DMS79 (cell line): ENCODE measurements around the gene TAF15.

Experiments used
- DNase-seq: peaks from one replicate; lab custom pipeline; 2025; lab: John Stamatoyannopoulos, UW

Gene TAF15

DNA sequence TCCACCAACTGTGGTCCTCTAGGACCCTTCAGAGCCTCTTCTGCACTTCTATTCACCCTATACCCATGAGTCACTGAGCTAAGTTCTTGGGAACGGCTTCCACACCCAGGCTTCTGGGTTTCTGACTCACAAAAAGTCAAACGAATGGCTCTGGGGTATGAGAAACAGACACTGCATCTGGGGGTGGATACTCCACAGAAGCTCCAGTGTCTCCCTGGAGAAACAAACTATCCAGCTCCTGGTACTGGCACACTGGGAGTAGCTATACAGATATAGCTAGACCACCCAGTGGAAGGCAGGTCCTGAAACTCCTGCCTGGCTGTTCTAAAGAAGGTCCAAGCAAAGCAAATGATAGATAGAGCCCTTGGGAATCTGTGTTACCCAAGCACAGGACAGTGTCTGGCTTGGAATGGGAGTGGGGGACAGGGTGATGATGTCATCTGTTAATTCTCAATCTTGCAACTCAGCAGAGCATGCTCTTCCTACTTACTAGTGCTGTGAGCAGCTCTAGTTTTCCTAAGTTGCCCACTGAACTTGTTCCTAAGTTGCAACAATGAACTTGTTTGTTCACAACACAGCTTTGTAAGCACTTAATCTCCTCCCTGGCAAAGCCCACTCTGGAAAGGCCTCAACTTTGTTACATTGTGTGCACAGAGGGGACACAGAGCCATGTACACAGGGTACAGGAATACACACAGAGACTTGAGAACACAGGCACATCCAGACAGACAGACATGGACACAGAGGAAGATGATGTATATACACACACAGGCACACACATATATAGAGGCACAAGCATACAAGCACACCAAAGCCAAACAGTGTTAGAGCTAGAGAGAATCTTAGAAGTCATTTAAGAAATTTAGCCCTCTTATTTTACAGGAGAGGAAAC is 20.6 kb upstream of the TAF15 start:
- no peak for DNase-seq

DNA sequence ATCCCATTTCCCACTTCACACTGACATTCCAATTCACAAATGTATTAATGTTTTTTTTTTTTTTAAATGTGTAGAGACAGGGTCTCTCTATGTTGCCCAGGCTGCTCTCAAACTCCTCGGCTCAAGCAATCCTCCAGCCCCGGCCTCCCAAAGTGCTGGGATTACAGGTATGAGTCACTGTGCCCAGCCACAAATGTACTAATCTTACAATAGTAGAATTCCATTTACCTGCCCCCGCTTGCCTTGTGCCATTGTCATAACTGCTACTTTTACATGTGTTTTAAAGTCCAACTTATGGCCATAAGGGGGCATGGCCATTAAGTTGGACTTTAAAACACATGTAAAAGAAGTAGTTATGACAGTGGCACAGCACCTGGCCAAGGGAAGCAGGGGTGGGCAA is 18.4 kb upstream of the TAF15 start:
- DNase-seq: no peak

DNA sequence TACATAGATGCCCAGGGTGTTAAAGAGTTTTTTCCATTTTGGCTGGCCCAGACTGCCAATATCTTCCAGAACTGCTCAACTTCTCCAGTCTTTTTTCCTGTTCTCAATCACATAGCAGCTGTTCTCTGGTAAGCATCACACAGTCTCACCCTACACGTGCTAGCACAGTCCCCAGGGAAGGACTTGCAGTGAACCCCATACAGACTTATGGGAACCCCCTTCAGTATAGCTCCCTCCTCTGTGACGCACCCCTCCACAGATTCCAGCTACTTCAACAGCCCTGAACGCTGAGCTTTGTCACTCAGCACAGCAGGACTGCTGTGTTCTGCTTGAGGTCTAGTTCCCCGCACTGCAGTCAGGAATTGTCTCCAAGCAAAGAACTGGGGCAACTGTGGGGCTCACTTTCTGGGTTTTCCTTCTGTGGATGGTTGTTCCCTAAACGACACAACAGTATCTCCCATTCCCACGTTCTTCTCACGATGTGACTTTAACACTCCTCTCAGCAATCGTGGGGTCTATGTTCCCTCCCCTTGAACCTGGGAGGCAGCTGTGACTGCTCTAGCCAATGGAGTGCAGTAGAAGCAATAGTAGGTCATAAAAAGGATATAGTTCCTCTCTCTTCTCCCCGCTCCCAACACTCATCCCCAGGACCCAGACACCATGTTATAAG is 17.5 kb upstream of the TAF15 start:
- DNase-seq: no peak

DNA sequence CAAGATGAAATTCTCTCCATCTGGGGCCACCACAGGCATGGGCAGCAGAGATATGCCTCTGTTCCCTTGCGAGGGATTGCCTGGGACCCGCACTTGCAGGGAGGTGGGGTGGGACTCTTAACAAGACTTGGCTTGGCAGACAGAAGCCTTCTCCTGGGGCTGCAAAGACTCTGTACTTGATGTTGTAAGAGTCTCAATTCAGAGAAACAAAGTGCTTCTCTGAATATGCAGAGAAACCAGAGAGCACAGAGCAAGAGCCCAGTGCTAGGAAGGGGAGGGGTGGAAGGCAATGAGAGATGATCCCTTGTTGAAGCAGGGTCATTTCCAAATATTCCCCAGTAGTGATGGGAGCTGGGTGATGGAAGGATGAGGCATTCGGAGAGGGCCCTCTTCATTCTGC is 16.0 kb upstream of the TAF15 start:
- DNase-seq: no peak

DNA sequence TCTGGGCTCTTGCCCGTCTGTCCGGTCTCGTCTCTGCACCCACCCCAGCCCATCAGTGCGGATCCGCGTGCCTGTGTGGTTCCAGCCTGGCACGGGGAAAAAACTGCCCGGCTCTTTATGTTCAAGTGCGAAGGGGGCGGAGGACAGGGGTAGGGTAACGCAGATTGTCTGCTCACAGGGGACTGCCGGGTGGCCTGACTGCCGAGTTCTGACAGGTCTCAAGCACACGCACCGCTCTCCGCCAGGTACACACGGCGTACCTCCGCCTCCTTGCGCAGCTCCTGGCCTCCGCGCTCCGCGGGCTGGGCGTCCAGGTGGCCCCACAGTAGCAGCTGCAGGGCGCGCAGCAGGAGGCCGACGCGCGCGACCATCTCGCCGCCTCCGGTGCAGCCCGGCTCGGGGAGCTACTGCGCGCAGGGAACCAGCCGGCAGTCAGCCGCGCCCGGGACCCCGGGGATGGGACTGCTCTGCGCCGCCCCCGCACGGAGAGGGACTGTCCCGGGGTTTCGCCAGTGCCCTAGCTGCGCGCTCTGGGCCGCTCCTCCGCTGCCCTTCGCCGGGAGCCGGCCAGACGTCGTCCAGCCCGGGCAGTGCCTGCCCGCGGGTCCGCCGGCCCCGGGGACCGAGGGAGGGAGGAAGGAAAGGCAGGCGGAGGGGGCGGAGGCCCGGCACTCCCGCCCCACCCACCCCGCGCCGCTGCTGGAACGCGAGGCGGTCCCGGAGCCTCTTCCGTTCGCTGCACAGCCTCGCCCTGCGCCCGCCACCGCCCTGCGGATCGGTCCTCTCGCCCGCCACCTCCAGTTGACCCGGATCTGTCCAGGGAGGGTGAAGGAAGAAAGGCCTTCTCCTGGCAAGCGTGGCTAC is 14.0 kb upstream of the TAF15 start, which contains the start of gene MMP28:
MMP28 (minus strand) TSS at position 635 of the 864 bp plus-strand sequence; CDS start at position 371, 264 bp downstream.
- DNase-seq: no peak

DNA sequence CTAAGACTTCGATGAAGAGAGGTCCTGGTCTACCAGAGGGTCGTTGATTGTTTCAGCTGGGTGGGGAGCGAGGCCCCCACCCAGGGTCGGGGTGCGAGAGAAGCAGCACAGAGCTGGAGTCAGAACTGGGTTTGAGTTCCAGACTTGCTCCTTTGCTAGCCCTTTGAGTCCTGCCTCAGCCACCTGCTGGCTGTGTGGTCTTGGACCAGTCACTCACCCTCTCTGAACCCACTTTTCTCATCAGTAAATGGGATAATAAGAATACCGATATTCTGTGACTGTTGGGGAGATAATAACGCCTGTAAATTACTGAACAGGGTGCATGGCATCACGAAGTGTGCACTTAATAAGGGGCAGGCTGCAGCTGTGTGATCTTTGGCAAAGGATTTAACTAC is 13.4 kb upstream of the TAF15 start:
- no peak for DNase-seq

DNA sequence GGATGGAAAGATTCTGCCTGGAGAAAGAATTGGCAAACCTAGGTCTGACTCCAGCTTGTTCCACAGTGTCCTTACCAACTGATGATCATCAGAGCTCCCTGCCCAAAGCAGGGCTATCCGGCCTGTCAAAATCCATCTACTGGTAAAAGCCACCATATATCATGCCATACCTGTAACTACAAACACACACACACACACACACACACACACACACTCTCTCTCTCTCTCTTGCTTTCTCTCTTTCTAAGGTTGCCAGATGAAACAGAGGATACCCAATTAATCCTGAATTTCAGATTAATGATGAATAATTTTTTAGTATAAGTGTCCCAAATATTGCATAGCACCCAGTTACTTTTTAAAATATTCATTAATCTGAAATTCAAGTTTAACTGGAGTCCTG is 12.3 kb upstream of the TAF15 start:
- DNase-seq: no peak

DNA sequence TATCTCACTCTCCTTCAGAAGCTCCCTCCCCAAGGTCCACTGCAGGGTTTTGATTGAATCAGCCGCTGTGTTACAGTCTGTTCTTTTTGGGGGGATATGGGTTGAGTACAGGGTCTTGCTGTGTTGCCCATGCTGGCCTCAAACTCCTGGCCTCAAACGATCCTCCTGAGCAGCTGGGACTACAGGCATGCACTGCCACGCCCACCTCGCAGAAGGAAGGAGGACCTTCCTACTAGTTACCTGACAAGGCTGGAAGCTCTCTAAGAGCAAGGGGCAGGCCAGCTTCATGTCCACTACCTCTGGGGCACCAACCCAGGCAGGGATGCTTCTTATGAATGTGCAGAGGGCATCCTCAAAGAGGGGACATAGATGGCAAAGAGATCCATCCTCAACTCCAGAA is 11.9 kb upstream of the TAF15 start:
- DNase-seq: no peak

DNA sequence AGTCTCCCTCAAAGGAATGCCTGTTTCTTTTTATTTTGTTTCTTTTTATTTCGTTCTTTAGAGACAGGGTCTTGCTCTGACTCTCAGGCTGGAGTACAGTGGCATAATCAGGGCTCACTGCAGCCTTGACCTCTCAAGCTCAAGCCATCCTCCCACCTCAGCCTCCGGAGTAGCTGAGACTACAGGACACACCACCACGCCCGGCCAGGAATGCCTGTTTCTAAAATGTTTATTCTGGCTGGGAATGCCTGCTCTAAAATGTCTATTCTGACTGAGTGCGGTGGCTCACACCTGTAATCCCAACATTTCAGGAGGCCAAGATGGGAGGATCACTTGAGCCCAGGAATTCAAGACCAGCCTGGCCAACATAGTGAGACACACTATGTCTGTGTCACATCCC is 11.4 kb upstream of the TAF15 start:
- no peak for DNase-seq

DNA sequence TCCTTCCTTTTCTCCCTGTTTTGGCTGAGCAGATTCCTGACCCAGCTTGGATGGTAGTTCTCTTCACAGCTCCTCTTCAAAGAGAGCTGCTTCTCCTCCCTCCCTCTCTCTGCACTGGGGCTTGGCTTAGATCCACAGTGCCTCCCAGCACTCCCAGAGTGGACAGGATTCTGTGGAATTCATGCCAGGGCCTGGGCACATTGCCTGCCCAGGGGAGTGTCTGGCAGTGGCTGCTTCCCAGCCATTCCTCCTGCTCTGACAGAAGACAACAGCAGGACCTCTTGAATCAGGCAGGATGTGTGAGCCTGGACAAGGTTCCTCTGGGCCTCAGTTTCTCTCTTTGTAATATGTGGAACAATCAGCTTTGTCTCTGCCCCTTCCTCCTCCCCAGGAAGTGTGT is 9.3 kb upstream of the TAF15 start:
- DNase-seq: no peak

DNA sequence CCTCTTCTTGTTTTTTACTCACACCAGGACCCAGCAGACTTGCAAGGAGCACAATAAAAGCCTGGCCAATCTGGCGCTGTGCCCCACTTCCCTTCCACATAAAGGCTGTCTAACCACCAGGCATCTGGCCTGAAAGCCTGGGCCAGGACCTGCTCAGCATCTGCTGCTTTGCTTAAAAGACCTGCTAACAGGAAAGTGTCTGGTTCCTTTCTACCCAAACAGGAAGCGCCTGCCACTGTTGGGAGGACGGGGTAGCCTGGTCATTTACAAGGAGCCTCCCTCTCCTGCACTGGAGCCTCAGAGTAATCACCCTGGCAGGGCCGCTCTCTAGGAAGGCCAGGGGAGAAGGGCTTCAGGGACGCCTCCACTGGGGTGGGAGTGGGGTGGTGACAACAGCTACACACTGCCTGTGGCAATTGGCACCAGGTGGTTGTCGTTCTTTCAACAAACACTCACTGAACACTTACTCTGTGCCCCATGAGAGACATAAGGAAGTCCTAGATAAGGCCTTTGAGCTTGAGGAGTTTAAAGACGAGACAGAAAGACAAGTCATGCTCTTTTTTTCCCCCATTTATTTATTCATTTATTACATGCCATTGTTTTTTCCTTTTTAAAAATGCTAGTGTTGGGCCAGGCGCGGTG is 7.6 kb upstream of the TAF15 start:
- no peak for DNase-seq

DNA sequence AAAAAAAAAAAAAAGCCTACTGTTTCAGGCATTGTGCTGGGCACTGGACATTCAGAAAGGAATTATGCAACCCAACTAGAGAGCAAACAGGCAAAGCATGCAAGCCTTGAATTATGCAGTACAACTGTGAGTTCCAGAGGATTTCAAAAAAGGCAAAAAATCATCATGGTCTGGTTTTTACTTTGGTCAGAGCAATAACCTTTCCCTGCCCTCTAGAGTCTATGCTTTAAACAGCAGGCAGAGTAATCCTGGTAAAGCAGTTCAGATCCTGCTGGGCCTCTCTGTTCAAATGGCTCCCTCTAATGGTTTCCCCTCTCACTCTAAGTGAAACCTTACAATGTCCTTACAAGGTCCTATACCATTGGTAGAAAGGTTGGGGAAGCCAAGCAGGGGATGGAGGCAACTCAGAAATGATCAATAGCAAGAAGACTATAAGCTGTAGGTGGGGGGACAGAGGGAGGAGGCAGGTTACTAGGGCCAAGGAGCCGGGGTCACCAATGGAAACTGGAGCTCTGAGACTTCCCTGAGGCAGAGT is 4.6 kb upstream of the TAF15 start:
- peak; percentile 49 for DNase-seq

DNA sequence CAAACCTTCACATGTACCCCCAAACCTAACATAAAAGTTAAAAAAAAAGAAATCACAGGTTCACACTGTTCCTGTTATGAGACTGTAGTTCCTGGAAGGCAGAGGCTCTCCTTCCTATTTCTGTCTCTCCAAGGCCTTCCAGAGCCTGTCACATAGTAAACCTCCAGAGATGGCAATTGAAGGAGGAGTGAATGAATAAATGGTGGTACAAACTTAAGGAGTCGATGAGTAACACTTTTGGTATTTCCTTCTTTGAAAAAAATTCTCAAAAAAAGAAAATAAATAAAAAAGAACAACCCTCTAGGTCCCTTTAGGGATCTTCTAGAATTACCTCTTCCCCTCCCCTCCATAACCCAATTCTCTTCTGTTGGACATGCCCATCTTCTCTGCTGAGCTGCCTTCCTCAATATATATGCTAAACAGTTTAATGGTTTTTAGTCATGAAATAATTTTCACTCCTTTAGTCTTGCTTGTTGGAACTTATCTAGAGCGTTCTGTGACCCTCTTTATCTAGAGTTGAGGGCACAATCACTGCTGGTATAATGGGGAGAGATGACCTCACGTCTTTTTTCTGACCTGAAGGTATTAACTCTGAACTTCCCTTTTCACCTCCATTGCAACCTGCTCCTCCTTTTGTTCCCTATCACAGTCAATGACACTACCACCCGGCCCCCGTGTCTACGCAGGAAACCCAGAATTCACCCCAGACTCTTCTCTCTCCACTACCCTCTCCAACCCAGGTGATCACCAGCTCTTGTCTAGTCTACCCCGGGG is 1.7 kb upstream of the TAF15 start:
- no peak for DNase-seq

DNA sequence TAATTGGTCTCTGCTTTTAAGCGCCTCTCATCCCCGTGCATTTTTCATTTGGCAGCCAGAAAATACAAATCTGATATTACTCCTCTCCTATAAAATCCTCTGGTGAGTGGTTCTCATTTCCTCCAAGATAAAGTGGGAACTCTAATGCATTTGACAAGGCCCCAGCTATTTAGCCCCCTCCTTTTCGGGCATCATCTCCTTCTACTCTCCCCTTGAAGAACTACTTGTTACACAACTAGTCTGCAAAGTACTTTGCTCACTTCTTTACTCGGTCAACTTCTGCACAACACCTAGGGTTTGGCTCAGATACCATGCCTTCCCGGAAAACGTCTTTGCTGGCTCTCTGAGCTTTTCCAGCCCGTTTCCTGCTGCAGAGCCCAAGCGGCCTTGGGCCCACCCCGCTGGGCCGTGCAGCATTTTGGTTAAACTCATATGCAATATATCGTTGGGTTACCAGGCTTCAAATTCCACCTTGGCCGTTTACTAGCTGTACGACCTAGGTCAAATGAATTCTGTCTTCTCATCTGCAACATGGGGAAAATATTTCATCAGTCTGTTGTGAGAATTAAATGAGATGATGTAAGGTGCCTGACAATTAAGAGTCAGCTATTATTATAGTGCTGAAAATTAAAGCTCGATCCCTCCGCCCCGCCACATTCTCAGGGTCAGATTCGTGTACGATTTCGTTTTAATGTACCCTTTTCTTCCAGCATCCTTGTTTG is 883 bp upstream of the TAF15 start:
- no peak for DNase-seq

DNA sequence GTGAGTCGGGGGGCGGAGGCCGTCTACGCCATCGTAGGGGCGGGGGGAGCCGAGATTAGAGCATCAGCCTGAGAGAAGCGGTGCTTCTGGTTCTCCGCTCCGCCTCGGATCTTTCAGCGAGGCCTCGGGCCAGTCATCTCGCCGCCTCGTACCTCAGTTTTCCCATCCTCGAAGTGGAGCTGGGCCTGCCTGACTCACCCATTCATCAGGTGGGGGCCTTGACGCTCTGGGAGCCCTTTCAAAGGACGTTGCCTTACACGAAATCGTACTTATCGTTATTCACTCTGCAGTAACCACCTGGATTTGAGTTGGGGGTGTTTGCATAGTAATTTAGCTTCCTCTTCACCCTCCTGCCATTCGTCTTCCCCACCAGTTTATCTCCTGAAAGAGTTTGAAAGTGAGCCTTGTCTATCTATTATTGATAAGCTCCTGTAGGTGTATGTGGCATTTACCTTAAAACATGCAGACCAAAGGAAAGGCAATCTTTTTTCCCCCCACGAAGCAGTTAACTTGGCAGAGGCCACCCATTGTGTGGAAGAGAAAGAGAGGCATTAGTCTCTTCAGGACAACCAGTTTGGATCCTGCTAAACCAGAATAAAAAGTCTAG is 674 bp downstream of the TAF15 start:
- DNase-seq: no peak

DNA sequence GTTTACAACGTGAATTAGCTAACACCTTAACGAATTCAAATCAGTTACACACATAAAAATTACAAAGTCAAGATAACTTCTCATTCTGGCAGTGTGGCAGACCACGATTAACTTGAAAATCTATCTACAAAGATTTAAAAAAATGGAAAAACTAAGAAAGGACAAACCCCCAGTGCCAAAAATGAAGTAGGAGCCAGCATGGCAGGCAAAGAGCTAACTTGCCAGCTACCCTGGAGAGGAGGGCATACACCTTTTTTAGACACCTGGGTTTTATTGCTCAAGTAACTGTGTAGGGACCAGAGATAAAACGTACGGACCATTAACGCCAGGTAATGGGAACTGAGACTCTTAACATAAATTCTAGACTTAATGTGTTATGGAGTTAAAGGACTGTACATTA is 2.5 kb downstream of the TAF15 start:
- no peak for DNase-seq

DNA sequence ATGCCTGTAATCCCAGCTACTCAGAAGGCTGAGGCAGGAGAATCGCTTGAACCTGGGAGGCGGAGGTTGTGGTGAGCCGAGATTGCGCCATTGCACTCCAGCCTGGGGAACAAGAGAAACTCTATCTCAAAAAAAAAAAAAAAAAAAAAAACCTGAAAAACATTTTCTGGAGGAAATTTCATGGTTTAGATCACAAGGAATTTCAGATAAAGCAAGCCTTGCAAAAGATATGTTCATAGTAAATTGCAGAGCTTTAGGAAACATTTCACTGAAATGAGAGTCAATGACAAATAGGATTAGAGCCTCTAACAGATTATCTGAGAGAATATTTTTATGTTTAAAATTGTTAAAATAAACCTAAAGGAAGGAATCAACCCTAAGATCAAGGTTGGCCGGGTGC is 3.2 kb downstream of the TAF15 start:
- DNase-seq: no peak

DNA sequence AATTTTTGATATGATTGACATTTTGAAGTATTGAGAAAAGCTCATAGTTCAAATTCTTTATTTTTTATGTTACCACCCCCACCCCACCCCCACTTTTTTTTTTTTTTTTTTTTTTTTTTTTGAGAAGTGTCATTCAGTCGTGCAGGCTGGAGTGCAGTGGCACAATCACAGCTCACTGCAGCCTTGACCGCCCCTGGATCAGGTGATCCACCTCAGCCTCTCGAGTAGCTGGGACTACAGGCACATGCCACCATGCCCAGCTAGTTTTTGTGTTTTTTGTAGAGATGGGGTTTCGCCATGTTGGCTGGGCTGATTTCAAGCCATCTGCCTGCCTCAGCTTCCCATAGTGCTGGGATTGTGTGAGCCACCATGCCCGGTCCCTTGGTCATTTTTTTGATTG is 7.4 kb downstream of the TAF15 start:
- DNase-seq: no peak

DNA sequence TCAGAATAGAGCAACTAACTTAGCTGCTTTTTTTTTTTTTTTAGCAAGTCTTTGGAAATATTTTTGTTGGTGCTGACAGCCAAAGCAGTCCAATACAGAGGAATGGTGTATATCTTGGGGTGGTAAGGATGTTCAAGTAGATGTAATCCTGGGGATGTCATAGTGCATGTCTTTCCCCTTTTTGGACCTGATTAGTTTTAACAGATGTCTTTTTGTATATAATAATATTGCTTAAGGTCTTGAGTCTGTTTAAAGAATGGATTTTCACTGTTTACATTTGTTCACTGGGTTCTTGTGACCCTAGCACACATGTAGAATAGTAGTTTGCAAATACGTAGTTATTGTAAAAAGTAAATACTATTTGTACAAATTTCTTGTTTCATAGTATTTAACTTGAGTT is 7.9 kb downstream of the TAF15 start:
- DNase-seq: no peak

DNA sequence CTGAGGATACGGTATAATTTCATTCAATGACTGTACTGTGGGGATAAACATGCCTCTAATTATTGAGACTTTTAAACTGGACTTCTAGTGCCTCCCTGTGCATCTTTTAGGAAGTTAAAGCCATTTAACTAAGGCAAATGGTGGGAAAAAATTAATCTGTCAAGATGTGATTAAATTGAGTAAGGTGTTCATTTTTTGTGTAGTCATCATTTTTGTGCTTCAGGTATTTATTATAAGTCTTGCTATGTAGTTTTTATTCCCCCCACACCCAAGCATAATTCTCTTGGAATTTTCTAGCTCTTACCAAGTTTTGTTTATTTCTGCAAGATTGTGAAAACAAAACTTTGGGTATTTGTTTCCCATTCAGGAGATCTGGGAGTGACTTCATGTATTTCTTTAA is 10.2 kb downstream of the TAF15 start:
- no peak for DNase-seq
